RPMI8226 (cell line): ENCODE data around the gene SPEM3.

Source experiments
- DNase-seq: peaks from one replicate; pipeline ENCODE4 v3.0.0-alpha.2; 2015

SPEM3 gene

DNA sequence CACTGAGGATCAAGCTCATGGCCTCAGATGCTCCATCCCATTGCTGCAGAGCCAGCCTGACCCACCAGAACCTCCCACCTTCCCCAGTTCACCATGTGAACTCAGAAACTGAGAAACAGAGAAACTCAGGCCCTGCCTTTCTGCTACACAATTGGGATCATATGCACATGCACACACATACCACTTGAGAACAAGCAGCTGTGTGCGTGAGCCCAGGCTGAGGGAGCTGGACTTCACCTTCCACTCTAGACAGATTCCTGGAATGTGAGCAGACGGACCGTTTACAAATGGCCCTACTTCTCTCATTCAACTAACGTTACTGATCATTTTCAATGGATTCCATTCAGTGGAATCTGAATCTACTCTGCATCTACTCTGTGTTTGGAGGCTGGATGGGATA, 5.0 kb upstream of the SPEM3 start:
- DNase-seq = no peak

DNA sequence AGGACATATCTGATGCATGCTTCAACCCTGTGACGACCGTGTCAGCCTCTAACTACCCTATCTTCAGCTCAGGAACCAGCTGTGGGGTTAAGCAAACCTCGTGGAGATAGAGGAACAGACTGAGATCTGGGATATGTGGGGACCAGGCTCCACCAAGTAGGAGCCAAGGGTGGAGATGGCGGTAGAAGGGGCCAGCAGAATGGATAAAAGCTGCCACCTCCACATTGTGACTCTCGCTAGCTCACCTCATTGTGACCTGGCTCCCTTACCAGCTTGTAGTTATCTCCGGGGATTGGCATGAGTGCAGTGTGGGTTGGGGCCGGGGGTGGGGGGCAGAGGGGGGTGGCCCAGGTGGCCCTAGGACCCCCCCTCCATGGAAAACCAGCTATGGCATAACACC, 3.3 kb upstream of the SPEM3 start, which contains the start of gene SPEM2:
Gene SPEM2, plus strand, starts transcription at position 301 of the 400 bp plus-strand sequence. Its CDS starts 73 bp downstream, at position 374.
- DNase-seq = no peak

- DNase-seq = no peak
These were observed 2.9 kb upstream of the SPEM3 start for GRCh38 chr17:7425756-7426155.

DNA sequence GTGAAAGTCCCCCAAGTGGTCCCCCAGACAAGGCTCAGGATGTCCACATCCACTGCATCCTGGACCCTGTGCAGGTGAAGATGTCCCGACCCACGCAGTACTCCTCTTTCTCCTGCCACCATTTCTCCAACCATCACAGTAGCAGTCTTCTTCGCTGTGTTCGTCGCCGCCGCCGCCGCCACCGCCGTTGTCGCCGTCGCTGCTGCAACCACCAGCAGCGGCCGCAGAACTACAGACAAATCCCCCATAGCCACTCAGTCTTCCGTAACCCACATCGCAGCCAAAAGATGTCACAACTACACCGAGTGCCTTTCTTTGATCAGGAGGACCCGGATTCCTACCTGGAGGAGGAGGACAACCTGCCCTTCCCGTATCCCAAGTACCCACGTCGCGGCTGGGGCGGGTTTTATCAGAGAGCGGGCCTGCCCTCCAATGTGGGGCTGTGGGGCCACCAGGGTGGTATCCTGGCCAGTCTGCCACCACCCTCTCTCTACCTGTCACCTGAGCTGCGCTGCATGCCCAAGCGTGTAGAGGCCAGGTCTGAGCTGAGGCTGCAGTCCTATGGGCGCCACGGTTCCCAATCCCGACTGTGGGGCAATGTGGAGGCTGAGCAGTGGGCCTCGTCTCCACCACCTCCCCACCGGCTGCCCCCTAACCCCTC, 2.3 kb upstream of the SPEM3 start:
- no peak for DNase-seq

DNA sequence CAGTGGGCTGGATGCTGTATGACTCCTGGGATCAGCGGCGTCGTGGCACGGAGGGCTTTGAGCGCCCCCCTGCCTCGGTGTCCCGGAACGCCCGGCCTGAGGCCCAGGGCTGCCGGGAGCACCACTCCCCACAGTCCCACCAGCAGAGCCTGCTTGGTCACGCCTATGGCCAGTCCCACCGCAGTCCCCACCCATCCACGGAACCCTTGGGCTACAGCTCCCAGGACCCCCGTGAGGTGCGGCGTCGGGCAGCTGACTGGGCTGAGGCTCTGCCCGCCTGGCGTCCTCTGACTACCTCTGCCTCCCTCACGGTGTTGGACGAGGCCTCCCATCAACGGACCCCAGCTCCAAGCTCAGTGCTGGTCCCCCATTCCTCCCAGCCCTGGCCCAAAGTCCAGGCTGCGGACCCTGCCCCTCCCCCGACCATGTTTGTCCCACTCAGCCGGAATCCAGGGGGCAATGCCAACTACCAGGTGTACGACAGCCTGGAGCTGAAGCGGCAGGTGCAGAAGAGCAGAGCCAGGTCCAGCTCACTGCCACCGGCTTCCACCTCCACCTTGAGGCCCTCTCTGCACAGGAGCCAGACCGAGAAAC, 1.7 kb upstream of the SPEM3 start:
- no peak for DNase-seq

- DNase-seq = no peak
These were observed 1.1 kb upstream of the SPEM3 start for GRCh38 chr17:7427549-7427948.

DNA sequence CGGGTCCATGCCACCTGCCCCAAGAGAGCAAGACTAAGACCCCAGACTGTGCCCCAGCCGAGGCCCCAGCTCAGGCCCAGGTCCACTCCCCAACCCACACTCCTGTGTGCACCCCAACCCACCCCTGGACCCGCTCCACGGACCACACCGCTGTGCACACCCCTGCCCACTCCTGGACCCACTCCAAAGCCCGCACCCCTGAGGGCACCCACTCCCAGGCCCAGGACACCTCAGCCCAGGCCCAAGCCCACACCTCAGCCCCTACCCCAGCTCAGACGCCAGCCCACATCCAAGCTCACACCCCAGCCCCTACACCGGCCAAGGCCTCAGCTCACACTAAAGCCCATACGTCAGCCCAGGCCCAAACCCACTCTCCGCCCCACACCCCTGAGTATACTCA, 1.1 kb downstream of the SPEM3 start:
- DNase-seq = no peak

DNA sequence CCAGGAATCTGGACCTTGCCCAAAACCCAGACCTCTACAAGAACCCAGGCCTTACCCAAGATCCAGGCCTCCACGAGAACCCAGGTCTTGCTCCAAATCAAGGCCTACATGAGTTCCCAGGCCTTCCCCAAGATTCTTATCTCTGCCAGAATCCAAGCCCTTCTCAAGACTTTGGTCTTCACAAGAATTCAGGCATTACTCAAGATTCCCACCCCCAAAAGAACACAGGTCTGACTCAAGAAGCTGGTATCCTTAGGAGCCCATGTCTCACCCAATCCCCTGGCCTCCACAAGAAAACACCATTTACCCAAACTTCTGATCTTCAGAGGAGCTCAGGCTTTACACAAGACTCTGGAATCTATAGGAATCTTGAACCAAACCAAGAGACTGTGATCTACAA, 2.6 kb downstream of the SPEM3 start:
- no peak for DNase-seq

GRCh38 chr17:7432296-7432695, 3.6 kb downstream of the SPEM3 start:
- DNase-seq = no peak

GRCh38 chr17:7435676-7436555, 7.3 kb downstream of the SPEM3 start:
- DNase-seq = no peak

DNA sequence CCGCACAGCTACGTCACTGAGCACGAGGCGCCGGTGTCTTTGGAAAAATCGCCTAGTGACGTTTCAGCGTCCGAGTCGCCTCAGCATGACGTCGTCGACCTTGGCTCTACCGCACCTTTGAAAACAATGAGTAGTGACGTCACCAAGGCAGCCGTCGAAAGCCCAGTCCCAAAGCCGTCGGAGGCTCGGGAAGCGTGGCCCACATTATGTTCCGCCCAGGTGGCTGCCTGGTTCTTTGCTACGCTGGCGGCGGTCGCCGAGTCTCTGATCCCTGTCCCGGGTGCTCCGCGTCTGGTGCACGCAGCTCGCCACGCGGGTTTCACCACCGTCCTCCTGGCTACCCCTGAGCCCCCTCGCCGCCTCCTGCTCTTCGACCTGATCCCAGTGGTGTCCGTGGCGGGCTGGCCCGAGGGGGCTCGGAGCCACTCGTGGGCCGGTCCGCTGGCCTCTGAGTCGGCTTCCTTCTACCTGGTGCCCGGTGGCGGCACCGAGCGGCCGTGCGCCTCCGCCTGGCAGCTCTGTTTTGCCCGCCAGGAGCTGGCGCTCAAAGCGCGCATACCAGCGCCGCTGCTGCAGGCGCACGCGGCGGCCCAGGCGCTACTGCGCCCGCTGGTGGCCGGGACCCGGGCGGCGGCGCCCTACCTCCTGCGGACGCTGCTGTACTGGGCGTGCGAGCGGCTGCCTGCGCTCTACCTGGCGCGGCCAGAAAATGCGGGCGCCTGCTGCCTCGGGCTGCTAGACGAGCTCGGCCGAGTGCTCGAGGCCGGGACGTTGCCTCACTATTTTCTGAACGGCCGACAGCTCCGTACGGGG, 8.1 kb downstream of the SPEM3 start:
- no peak for DNase-seq

DNA sequence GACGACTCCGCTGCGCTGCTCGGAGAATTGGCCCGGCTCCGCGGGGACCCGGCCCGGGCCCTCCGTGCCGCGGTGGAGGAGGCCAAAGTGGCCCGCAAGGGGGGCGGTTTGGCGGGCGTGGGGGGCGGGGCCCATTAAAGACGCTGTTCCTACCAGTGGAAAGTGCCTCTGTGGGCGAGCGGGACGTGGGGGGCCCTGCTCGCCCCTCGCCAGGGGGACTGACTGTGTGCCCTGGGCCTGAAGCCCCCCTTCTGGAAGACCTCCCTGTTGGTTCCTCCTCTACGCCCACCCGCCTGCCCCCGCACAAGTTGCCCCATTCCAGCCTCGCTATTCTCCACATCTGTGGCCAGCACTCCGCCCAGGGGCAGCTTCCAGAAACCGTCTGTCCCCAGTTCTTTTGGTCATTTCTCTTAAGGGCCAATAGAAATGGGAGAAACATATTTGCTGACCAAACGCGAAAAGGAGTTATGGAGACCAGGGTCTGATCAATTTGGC, 8.8 kb downstream of the SPEM3 start:
- DNase-seq = no peak

DNA sequence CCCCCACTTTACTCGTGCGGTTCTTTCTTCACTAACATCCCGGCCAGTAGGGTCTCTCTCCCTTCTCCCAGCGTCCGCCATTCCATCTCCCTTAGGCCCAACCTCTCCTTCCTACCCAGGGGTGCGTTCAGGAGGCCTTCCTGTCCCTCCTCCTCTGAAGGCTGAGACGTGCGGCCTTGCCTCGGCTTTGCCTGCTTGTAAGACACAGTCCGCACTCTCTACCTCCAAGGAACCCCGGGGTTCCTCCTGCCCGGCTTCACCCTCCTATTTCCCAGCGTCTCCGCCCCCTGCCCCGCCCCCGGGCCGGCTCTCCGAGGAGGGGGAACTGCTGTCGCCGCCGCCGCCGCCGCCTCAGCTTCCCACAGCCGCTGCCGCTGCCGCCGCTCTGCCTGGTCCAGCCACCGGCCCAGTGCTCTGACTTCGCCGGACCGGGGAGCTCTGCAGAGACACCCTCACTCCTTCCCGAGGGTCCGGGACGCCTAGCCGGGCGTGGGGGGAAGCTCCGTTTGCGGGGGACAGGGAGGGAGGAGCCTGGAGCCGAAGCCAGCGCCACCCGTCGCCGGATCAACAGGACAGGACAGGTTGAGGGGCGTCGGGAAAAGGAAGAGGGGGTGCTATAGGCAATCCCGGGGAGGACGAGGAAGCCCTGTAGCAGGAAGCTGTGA, 9.4 kb downstream of the SPEM3 start:
- no peak for DNase-seq

GRCh38 chr17:7438656-7439460, 10.2 kb downstream of the SPEM3 start:
- no peak for DNase-seq

GRCh38 chr17:7439462-7440112, 10.9 kb downstream of the SPEM3 start, which contains the start of gene FGF11:
FGF11 (plus strand) TSS chr17:7439512; CDS start chr17:7439621, 109 bp downstream.
- DNase-seq = peak; percentile 6

DNA sequence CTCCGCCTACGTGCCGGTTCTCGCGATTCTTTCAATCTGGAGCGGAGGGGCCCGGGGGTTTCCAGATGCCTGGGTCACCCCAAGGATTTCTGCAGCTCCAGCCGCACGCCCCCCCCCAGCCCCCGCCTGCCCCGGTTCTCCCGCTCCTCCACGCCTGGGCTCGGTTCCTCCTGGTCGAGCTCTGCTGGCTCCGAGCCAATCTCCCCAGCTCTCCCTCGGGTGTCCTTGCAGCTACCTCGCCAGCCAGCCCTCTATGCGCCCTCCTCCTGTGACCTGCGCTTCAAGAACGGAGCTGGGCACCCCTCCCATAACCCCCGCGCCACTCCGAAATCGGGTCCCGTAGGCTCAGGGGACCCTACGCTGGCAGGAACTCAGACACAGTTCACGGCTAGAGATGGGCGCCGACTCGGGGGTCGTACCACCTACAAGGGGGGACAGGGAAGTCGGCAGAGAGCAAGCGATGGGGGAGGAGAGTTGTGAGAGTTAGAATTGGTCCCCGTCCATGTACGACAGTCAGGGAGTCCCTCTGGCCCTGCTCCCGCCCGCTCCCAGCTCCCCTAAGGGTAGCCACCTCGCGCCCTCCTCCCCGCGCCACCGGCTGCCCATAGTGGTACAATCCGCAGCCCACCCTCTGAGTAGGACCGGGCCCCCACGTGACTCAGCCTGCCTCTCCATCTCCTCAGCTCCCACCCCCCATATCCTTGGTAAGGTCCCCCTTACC, 11.6 kb downstream of the SPEM3 start:
- DNase-seq = peak; percentile 77

DNA sequence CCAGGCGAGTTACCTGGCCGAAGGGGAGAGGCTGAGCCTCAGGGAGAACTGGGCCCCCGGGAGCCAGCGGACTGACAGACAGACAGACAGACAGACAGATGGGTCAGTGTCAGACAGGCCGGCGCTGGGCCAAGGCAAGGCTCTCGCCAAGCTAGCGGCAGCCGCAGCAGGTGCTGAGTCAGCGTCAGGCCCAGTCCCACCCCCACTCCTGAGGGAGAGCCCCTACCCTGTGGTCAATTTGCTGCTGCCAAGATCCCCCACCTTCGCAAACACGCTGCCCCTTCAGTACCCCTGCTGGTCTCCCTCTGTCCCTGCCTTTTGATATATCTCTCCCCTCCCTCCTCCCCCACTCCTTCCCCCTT, 12.2 kb downstream of the SPEM3 start:
- DNase-seq = peak; percentile 54

- DNase-seq = no peak
These were observed 12.6 kb downstream of the SPEM3 start for GRCh38 chr17:7441266-7441665.

DNA sequence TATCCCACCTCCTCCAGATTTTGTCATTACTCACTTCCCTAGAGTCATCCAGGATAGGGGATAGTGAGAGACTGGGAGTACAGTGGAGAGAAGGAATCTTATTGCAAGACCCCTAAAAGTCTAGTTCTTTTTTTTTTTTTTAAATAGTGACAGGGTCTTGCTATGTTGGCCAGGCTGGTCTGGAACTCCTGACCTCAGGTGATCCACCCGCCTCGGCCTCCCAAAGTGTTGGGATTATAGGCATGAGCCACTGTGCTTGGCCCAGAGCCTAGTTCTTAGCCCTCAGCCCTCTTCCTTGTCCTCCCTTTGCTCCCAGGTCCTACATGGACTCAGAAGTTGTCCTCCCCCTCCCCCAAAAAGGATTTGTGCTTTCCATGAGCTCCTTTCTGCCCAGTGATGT, 13.5 kb downstream of the SPEM3 start:
- no peak for DNase-seq
